Mesendoderm (in vitro differentiated cells): ENCODE data around the gene CAMTA1.

Experiments used
- DNase-seq: peaks from one replicate; pipeline ENCODE4 v3.0.0; 2013
- H2AK5ac ChIP-seq: 2 replicates; pipeline ENCODE4 v1.6.1; 2013; ENCODE audit warnings: low read length, inconsistent platforms
- H2BK120ac ChIP-seq: 2 replicates; pipeline ENCODE4 v1.6.1; 2013; ENCODE audit warnings: low read depth, mild to moderate bottlenecking, low read length, moderate library complexity, mixed read lengths
- H2BK15ac ChIP-seq: replicated peaks from 2 replicates; pipeline ENCODE4 v1.6.1; 2013; ENCODE audit warnings: low read depth, mild to moderate bottlenecking, moderate library complexity
- H2BK5ac ChIP-seq: 2 replicates; pipeline ENCODE4 v1.6.1; 2013; ENCODE audit warnings: low read length, inconsistent platforms
- H3K18ac ChIP-seq: 2 replicates; pipeline ENCODE4 v1.6.1; 2013; ENCODE audit warnings: mild to moderate bottlenecking, low read length, mixed read lengths
- H3K23ac ChIP-seq: one replicate; pipeline ENCODE4 v1.6.1; 2013; ENCODE audit warnings: low read length
- H3K27ac ChIP-seq: 2 replicates; pipeline ENCODE4 v1.5.1; 2013; ENCODE audit warnings: low read depth, mild to moderate bottlenecking, inconsistent platforms, low read length, moderate library complexity
- H3K27me3 ChIP-seq: 2 replicates; pipeline ENCODE4 v1.6.1; 2013; ENCODE audit warnings: low read length, control low read depth, mild to moderate bottlenecking, inconsistent platforms; ENCODE audit not compliant: insufficient read depth, poor library complexity
- H3K36me3 ChIP-seq: 2 replicates; pipeline ENCODE4 v1.6.1; 2013; ENCODE audit warnings: low read length, inconsistent platforms; ENCODE audit not compliant: control insufficient read depth, insufficient read depth
- H3K4ac ChIP-seq: one replicate; pipeline ENCODE4 v1.6.1; 2013; ENCODE audit warnings: low read depth, mild to moderate bottlenecking, low read length, moderate library complexity
- H3K4me1 ChIP-seq: 2 replicates; pipeline ENCODE4 v1.6.1; 2013; ENCODE audit warnings: low read depth, low read length, inconsistent platforms; ENCODE audit not compliant: control insufficient read depth
- H3K4me2 ChIP-seq: 2 replicates; pipeline ENCODE4 v1.6.1; 2013; ENCODE audit warnings: low read length
- H3K4me3 ChIP-seq: 2 replicates; pipeline ENCODE4 v1.5.1; 2013; ENCODE audit warnings: mild to moderate bottlenecking, low read length
- H3K56ac ChIP-seq: one replicate; pipeline ENCODE4 v1.6.1; 2013; ENCODE audit warnings: low read length
- H3K79me1 ChIP-seq: 2 replicates; pipeline ENCODE4 v1.6.1; 2013; ENCODE audit warnings: low read length, inconsistent platforms
- H3K79me2 ChIP-seq: 2 replicates; pipeline ENCODE4 v1.6.1; 2013; ENCODE audit warnings: mild to moderate bottlenecking, low read length; ENCODE audit not compliant: control insufficient read depth, insufficient read depth
- H3K9ac ChIP-seq: 2 replicates; pipeline ENCODE4 v1.6.1; 2013; ENCODE audit warnings: low read length, inconsistent platforms
- H4K5ac ChIP-seq: one replicate; pipeline ENCODE4 v1.6.1; 2013; ENCODE audit warnings: low read length
- H4K8ac ChIP-seq: one replicate; pipeline ENCODE4 v1.6.1; 2013; ENCODE audit warnings: low read depth, mild to moderate bottlenecking, control low read depth, low read length, moderate library complexity
- WGBS: extraction: QIAGEN DNeasy Blood & Tissue Kit; methylation state at CpG from one replicate; pipeline ENCODE4 v1.1.7; 2013; ENCODE audit warnings: low lambda C conversion rate, missing lambda C conversion rate; ENCODE audit not compliant: insufficient coverage; ENCODE audit errors: extremely low coverage; 5-methylcytosine and 5-hydroxymethylcytosine counted together

Gene CAMTA1

DNA sequence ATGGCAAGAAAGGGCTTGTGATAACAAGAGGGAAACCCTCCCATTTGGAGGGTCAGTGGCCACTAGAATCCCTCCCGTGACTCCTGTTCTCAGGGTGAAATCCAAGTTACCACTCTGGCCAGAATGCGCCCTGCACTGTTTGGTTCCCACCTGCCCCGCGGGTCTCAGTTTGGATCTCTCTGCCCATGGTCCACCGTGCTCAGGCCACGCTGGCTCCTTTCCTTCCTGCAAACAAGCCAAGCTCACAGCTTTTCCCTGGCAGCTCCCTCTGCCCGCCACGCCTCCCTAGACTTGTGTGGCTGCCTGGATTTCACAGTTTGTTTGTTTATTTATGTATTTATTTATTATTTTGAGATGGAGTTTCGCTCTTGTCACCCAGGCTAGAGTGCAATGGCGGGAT lies 806.3 kb downstream of the CAMTA1 start:
- Histone ChIP-seq H3K27me3 (no peaks in the 10 kb centered on the region), H2AK5ac (no peak overlapping the region), H2BK5ac (no peak overlapping the region), H3K4ac (no peak overlapping the region), H3K23ac (no peak overlapping the region), H3K56ac (no peak overlapping the region), H3K18ac (no peak overlapping the region), H3K36me3 (no peaks in the 10 kb centered on the region), H3K4me2 (no peak overlapping the region), H3K79me2 (no peaks in the 10 kb centered on the region), H3K4me1 (peaks cover 3% of the 10 kb centered on the region), H4K5ac (no peak overlapping the region), H3K9ac (no peak overlapping the region), H2BK15ac (no peak overlapping the region), H2BK120ac (no peak overlapping the region), H3K4me3 (no peak overlapping the region), H3K79me1 (no peaks in the 10 kb centered on the region), H4K8ac (no peak overlapping the region), H3K27ac (no peak overlapping the region)
- WGBS, result no CpG with 5 or more reads among the region's 10 CpGs
- DNase-seq, result no peak

DNA sequence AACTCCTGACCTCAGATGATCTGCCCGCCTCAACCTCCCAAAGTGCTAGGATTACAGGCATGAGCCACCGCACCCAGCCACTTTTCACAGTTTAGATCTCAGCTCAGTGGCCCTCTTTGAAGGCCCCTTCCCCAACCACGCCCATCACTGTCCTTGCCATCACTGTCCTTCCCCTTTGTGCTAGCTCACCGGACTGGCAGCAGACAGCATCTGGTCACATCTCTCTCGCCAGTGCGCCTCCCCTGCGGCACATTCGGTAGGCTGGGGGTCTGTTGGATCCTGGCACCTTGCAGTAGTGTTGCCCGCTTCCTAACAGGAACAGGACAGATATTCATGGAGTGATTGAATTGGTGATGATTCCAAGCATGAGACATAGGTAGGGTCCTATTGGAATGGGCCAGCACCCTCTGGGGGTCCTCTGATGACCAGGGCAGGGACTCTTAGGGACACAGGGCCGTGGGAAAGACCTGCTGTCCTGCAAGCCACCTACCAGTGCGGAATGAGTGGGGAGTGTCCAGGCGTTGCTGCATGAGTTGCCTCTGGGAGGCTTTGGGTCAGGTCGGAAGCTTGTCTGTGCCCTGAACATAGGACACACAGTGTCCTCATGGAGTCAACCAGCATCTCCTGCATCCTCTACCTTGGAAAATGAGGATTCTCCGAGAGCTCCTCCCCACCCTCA lies 807.0 kb downstream of the CAMTA1 start:
- Histone ChIP-seq H3K27ac (no peak overlapping the region), H2BK5ac (no peak overlapping the region), H2BK120ac (no peak overlapping the region), H3K27me3 (no peaks in the 10 kb centered on the region), H2AK5ac (no peak overlapping the region), H3K36me3 (no peaks in the 10 kb centered on the region), H3K18ac (no peak overlapping the region), H3K79me2 (no peaks in the 10 kb centered on the region), H3K23ac (no peak overlapping the region), H3K4ac (no peak overlapping the region), H4K5ac (no peak overlapping the region), H2BK15ac (no peak overlapping the region), H3K56ac (no peak overlapping the region), H3K9ac (no peak overlapping the region), H3K79me1 (no peaks in the 10 kb centered on the region), H4K8ac (no peak overlapping the region), H3K4me2 (no peak overlapping the region), H3K4me3 (no peak overlapping the region), H3K4me1 (peaks cover 2% of the 10 kb centered on the region)
- no peak for DNase-seq
- WGBS, result no CpG with 5 or more reads among the region's 14 CpGs

DNA sequence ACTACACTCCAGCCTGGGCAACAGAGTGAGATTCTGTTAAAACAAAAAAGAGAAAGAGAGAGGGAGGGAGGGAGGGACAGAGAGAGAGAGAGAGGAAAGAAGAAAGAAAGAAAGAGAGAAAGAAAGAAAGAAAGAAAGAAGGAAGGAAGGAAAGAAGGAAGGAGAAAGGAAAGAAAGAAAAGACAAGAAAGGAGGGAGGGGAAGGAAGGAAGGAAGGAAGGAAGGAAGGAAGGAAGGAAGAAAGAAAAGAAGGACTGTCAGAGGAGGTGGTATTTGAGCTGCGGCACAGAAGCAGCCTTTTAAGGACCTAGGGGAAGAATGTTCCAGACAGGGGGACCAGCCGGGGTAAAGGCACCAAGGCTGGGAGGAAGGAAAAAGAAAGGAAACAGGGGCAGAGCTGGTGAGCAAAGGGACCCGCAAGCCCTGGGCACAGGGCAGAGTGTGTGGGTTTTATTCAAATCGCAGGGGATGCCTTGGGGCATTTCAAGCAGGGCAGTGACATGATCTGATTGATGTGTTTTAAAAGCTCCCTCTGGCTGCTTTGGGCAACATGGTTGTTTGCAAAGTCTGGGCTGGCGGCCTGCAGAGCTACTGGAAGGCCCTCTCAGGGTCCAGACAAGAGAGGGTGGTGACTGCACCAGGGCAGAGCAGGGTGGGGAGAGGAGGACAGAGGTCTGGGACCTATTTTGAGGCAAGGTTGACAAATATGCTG lies 808.9 kb downstream of the CAMTA1 start:
- Histone ChIP-seq H3K79me2 (no peaks in the 10 kb centered on the region), H3K18ac (no peak overlapping the region), H2BK120ac (no peak overlapping the region), H3K4me3 (no peak overlapping the region), H3K27me3 (no peaks in the 10 kb centered on the region), H3K27ac (no peak overlapping the region), H3K23ac (no peak overlapping the region), H4K5ac (no peak overlapping the region), H4K8ac (no peak overlapping the region), H3K36me3 (no peaks in the 10 kb centered on the region), H3K4me2 (no peak overlapping the region), H2BK15ac (no peak overlapping the region), H3K9ac (no peak overlapping the region), H2AK5ac (no peak overlapping the region), H3K4me1 (peaks cover 2% of the 10 kb centered on the region), H3K79me1 (no peaks in the 10 kb centered on the region), H3K56ac (no peak overlapping the region), H2BK5ac (no peak overlapping the region), H3K4ac (no peak overlapping the region)
- no CpG with 5 or more reads among the region's 5 CpGs for WGBS
- DNase-seq, result no peak

- Histone ChIP-seq H3K23ac (no peak overlapping the region), H3K36me3 (no peaks in the 10 kb centered on the region), H3K56ac (no peak overlapping the region), H3K18ac (no peak overlapping the region), H3K79me1 (no peaks in the 10 kb centered on the region), H3K27ac (no peak overlapping the region), H3K4me3 (no peak overlapping the region), H3K79me2 (no peaks in the 10 kb centered on the region), H3K4ac (no peak overlapping the region), H3K4me1 (peaks cover 2% of the 10 kb centered on the region), H4K5ac (no peak overlapping the region), H2BK15ac (no peak overlapping the region), H3K9ac (no peak overlapping the region), H2AK5ac (no peak overlapping the region), H3K4me2 (no peak overlapping the region), H4K8ac (no peak overlapping the region), H2BK120ac (no peak overlapping the region), H2BK5ac (no peak overlapping the region), H3K27me3 (no peaks in the 10 kb centered on the region)
- no peak for DNase-seq
- no CpG with 5 or more reads among the region's 13 CpGs for WGBS
These were observed 809.6 kb downstream of the CAMTA1 start for GRCh38 chr1:7594714-7595295.

DNA sequence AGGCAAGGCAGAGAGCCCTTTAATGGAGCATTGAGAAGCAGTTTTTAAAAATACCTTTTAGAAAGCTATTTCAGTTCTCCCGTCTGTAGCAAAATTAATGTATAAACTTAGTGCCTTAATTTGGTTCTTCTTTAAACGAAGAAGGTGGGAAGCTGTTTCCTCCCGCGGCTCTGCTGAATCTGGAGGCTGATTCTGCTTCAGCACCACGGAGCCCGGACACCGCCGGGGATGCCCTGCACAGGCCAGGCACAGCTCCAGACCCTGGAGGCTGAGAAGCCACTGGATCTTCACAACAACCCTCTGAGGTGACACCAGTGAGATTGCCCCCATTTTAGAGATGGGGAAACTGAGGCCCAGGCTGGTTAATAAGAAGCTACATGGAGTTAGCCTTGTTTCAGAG lies 810.1 kb downstream of the CAMTA1 start:
- Histone ChIP-seq H2BK15ac (no peak overlapping the region), H2BK120ac (no peak overlapping the region), H3K9ac (no peak overlapping the region), H3K4me1 (no peaks in the 10 kb centered on the region), H3K36me3 (no peaks in the 10 kb centered on the region), H3K4me3 (no peak overlapping the region), H3K27me3 (no peaks in the 10 kb centered on the region), H3K27ac (no peak overlapping the region), H3K4ac (no peak overlapping the region), H2AK5ac (no peak overlapping the region), H3K4me2 (no peak overlapping the region), H3K18ac (no peak overlapping the region), H2BK5ac (no peak overlapping the region), H3K79me1 (no peaks in the 10 kb centered on the region), H3K79me2 (no peaks in the 10 kb centered on the region), H4K5ac (no peak overlapping the region), H3K23ac (no peak overlapping the region), H4K8ac (no peak overlapping the region), H3K56ac (no peak overlapping the region)
- no peak for DNase-seq
- no CpG with 5 or more reads among the region's 8 CpGs for WGBS
